GM19043 (cell line): ENCODE measurements around the gene RAB7A.
"Not testable (repeated sequence)": the region's sequence is repeated elsewhere in the genome, so short reads cannot be mapped to it uniquely, and the experiment has no call there.

Experiments used
- ATAC-seq: cut with Tn5 transposase; IDR thresholded peaks from one replicate; pipeline ENCODE4 v1.9.1; 2021; ENCODE audit warnings: low read depth; ENCODE audit not compliant: unreplicated experiment

RAB7A gene

DNA sequence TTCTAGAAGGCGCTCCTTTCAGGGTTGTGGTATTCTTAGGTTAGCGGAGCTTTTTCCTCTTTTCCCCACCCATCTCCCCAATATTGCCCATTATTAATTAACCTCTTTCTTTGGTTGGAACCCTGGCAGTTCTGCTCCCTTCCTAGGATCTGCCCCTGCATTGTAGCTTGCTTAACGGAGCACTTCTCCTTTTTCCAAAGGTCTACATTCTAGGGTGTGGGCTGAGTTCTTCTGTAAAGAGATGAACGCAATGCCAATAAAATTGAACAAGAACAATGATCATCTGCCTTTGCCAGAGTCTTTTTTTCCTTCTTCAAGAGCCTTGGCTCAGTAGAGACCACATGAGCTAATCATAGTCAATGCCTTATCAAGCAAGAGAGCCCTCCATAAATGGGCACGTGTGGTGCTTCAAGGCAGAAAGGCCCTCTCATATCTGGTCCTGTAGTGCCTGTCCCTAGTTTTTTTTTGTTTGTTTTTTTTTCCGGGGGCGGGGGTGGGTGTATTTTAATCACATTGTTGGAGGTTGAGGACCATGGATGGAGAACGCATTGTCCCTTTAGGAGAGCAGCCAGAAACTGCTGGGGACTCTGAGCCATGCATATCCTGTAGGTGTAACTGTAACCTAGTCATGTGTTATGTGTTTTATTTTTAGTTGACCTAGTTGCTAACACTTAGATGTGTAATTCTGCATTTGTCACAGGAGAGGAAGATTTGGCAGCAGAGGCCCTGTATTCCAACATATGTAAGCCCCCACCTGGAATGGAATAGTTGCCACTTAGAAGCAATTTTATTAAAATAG lies 88.7 kb downstream of the RAB7A start:
- ATAC-seq, result no peak

GRCh38 chr3:128815318-128816064 lies 89.5 kb downstream of the RAB7A start:
- no peak for ATAC-seq

DNA sequence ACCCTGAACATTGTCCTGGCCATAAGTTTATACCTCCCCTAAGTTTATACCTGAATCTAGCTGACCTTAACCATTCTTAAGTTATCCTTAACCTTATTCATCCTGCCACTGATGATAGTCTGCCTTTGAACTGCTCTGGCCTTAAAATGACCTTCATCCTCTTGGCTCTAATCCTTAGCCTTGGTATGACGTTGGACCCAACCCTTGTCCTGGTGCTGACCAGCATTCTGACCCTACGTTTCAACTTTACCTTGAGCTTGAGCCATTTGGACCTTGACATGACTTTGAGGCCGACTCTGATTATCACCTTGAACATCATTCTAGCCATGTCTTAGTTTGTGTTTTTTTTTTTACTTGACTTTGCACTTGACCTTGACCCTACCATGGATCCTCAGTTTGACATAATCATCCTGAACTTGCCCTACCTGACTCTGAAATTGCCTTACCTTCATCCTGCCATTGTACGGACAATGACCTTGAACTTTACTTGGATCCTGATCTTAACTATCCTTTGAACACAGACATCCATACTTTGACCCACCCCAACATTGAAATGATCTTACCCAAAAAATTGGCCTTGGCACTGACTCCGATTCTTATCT lies 92.3 kb downstream of the RAB7A start:
- ATAC-seq, result no peak

DNA sequence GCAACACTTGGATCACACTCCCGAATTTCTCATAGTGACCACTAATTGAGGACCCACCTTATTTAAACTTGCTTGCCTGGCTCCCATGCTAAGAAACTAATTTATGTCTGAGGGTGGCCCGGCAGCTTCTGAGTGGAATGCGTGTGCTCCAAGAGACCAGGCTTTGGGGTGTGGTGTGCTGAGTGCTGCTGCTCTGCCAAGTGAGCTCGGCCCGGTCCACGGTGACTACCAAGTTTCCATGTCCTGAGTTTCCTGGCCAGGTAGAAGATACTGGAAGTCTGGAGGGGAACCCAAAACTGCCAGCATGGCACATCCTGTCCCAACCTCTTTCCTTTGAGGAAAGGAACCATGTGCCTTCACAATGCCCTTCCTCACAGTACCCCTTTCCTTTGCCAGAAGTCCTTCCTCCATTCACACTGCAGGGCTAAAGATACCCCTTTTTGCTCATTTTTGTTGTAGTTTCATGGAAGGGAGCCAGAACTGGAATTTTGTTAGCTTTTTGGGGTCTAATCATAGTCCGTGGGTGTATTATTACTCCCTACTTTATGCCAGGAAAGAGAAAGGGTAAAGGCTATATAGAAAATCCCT lies 94.4 kb downstream of the RAB7A start:
- ATAC-seq, result no peak

DNA sequence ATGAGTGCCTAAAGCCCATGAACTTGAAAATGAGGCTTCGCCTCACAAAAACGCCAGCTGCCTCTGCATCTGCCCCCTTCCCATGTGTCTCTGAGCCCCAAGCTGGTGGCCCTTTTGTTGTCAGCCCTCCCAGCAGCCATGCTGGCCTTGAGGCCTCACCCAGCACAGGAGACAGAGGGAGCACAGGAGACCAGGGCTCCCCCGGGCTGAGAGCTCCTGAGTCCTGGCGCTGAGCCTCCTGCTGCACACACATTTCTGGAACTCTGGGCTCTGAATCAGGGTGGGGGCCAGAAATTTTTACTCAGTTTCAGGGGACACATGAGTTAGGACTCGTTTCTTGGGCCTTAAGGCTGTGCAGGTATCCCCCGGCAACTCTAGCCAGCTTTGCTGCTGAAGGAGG lies 97.0 kb downstream of the RAB7A start:
- ATAC-seq, result no peak

DNA sequence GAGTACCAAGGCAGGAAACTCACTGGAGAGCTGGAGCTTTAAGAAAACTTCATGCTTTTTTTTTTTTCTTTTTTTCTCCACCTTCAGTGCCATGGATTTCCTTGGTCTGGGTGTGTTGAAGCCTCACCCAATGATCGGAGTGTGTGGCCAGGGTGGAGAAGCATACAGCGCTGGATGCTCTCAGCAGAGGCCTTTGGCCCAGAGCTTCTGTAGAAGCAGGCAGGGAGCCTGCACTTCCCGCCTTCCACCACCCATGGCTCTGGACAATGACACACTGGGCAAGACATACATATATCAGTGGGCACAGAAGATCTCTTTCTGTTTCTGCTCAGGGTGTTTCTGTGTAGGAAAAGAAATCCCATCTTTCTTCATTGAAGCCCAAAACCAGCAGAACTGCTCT lies 97.6 kb downstream of the RAB7A start:
- no peak for ATAC-seq

DNA sequence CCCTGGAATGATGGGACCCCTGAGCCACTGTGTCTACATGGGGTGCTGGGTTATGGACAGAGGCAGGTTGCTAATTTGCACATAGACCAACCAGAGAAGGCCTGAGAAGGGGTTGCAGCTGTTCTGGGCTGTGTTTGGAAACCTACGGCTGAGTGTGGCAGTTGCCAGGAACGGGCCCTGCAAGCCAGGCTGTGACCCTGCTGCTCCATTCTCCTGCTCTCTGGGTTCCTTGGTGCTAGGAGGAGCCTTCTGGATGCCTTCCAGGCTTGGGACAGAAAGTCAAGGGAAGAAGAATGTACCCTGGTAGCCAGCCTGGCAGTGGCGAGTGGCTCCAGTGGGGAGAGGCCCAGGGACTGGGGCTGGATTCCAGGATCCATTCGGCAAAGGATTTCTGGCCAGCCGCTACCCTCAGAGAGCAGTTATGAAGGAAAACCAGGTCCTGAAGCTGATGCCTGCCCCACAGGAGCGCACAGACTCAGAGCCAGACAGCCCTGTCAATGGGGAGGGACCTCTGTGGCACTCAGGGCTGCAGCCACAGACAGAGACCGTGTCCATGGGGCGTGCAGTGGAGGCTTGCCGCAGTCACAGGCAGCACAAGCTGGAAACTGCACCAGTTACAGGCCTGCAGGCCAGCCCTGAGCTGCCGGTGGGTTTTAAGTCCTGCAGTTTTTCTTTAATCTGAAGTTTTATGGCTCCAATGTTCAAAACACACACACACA lies 98.3 kb downstream of the RAB7A start:
- no peak for ATAC-seq

DNA sequence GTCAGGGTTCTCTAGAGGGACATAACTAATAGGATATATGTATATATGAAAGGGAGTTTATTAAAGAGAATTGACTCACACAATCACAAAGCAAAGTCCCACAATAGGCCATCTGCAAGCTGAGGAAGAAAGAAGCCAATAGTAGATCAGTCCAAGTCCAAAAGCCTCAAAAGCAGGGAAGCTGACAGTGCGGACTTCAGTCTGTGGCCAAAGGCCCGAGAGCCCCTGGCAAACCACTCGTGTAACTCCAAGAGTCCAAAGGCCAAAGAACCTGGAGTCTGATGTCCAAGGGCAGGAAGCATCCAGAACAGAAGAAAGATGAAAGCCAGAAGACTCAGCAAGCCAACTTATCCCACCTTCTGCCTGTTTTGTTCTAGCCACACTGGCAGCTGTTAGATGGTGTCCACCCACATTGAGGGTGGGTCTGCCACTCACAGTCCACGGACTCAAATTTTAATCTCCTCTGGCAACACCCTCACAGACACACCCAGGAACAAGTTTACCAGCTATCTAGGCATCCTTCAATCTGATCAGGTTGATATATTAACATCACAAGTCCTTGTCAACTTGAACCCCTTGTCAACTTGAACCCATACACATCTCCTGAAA lies 99.2 kb downstream of the RAB7A start:
- no peak for ATAC-seq

- not testable (repeated sequence) for ATAC-seq
Measured at GRCh38 chr3:128829087-128829486, 103.1 kb downstream of the RAB7A start.

- ATAC-seq, result not testable (repeated sequence)
Measured at GRCh38 chr3:128829925-128830625, 104.1 kb downstream of the RAB7A start.

DNA sequence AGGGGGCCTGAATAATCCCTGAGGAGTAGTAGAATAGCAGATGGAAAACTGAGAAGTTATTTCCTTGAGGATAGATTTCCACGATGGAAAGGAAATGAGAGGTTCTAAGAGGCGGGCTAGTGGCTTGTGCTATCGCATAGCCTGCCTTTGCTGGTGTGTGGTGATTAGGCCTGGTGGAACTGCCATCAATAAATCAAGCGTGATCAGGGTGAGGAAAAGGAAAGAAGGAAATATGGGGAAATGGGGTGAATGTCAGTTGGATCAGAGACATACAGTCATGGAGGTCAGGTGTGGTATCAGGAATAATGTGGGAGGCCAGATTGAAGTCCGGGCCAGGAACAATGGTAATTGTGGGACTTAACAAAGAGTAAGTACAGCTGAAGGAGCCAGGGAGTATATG lies 104.8 kb downstream of the RAB7A start:
- not testable (repeated sequence) for ATAC-seq

DNA sequence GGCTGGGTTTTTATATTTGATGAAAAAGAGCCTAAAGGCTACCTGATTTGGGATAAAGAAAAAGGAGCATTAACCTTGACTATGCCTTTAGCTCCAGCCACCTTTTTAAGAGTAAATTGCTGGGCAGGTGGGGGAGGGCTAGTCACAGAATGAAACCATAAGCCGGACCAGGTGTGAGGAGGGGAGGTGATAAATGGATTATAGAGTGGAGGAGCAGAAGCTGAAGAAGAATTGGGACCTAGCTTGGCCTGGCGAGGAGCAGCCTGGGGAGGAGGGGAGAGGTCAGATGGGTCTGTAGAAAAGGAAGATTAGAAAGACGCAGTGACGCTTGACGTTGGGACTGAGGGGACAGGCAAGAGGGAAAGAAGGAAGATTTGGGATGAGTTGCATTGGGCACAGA lies 107.0 kb downstream of the RAB7A start:
- not testable (repeated sequence) for ATAC-seq

- ATAC-seq, result no peak
Measured at GRCh38 chr3:128835096-128835495, 109.1 kb downstream of the RAB7A start.

- no peak for ATAC-seq
Measured at GRCh38 chr3:128841926-128842920, 116.2 kb downstream of the RAB7A start.

DNA sequence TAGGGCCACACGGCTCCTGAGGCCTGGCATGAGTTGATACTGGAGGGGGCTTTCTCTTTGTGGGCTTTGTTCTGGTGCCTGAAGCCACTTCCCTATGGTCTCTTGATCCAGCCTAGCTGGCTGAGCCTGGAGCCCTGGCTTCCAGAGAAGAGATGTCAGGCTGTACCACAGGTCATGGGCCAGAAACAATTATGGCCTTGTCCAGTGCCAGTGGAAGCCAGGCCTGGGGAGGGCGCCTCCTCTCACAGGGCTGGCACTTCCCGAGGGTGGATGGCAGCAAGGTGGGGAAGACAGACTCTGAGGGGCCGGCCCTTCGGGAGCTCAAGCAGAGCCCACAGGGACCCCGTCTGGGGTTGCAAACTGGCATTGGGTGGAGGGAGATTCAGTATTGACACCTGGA lies 118.5 kb downstream of the RAB7A start:
- ATAC-seq, result no peak

GRCh38 chr3:128845119-128845777 lies 119.3 kb downstream of the RAB7A start:
- no peak for ATAC-seq

GRCh38 chr3:128845778-128846485 lies 119.9 kb downstream of the RAB7A start:
- peak; percentile 67 for ATAC-seq
